ENCODE measurements around the gene ARHGAP45. TPM values are rescaled to one million over a fixed set of nuclear protein-coding genes. Genes with fewer than 3 reads are reported as not detected.

Gene ARHGAP45
- total and polyA plus RNA-seq, 2 of the 8 experiments (the other 6 are each of a cell fraction or from before 2014, with no cell fraction given), result 31.4 to 41.8 TPM

DNA sequence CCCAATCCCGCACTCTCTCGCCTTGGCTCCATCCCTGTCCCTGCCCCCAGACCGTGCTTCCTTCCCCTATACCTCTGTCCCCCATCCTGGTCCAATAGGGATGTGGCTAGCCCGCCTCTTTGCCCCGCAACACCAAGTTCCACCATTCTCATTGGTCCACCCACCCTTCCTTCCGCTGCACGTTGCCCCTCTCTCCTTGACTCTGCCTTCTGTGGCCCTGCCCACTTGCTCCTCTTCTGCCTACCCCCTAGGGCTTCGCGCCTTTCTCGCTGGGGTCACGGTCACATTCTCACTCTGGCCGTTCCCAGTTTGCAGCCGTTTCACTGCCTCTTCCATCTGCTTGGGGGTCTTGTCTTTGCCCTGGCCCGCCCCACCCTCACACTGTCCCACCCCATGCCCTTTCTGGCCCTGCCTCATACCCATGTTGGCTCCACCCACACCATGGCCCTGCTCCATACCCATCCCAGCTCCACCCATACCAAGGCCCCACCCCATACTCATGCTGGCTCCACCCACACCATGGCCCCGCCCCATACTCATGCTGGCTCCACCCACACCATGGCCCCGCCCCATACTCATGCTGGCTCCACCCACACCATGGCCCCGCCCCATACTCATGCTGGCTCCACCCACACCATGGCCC, 4.5 kb upstream of the ARHGAP45 start:
- Histone ChIP-seq H2BK5ac (ENCODE audit: low read depth, low read length) (peak overlapping the region; percentile 8; the same call in 1 of the 2 replicates), H3K4me2 (ENCODE audit: insufficient read depth in 1 of 2, low read depth in 2 of 2, low read length in 2 of 2) (no peak overlapping the region), H2BK12ac (ENCODE audit: low read depth, low read length) (no peak overlapping the region), H3K36me3 (ENCODE audit: control insufficient read depth in 2 of 4, insufficient read depth in 4 of 4, low read length in 3 of 4) (peaks cover 0 to 18% (median 6%) of the 10 kb centered on the region in 4 experiments; a peak in 4 of 8 replicates), H4K5ac (ENCODE audit: insufficient read length, low read depth, low read length) (no peak overlapping the region), H4K91ac (replicated peaks; ENCODE audit: insufficient read length, low read length) (no peak overlapping the region), H3K4me1 (replicated peaks in 1 of 4; ENCODE audit: control insufficient read depth in 3 of 4, insufficient read depth in 4 of 4, low read length in 3 of 4) (peaks cover 0 to 27% (median 18%) of the 10 kb centered on the region in 4 experiments; a peak in 6 of 7 replicates), H3K79me2 (ENCODE audit: control insufficient read depth in 1 of 2, insufficient read depth in 2 of 2, low read length in 2 of 2) (no peaks in the 10 kb centered on the region), H3K27ac (ENCODE audit: low read depth, low read length) (no peak overlapping the region), H3K18ac (ENCODE audit: extremely low read depth, low read length) (no peak overlapping the region), H3K4me3 (ENCODE audit: extremely low read depth in 1 of 4, insufficient read depth in 2 of 4, low read depth in 3 of 4, low read length in 4 of 4) (no peak overlapping the region), H2BK20ac (ENCODE audit: low read length) (no peak overlapping the region), H3K56ac (replicated peaks; ENCODE audit: insufficient read length, low read depth, low read length) (no peak overlapping the region), H3K23ac (ENCODE audit: insufficient read length) (no peak overlapping the region), H3K9me3 (ENCODE audit: insufficient read depth in 2 of 2, low read depth in 1 of 2, low read length in 1 of 2) (peaks cover 18 to 36% of the 10 kb centered on the region in 2 experiments), H3K9ac (replicated peaks in 1 of 4; ENCODE audit: extremely low read depth in 1 of 4, low read depth in 3 of 4, low read length in 3 of 4) (no peak overlapping the region), H2AFZ (ENCODE audit: low read length) (no peak overlapping the region), H4K8ac (ENCODE audit: extremely low read depth, insufficient read depth, low read length) (no peak overlapping the region), H3K4ac (replicated peaks; ENCODE audit: insufficient read length, low read depth, low read length) (no peak overlapping the region), H4K20me1 (replicated peaks in 1 of 2; ENCODE audit: control insufficient read depth in 1 of 2, insufficient read depth in 2 of 2, low read length in 2 of 2) (peaks cover 0 to 7% of the 10 kb centered on the region in 2 experiments), H3K27me3 (replicated peaks in 1 of 4; ENCODE audit: control insufficient read depth in 3 of 4, extremely low read depth in 1 of 4, insufficient read depth in 3 of 4, low read length in 3 of 4) (peaks cover 0 to 24% (median 16%) of the 10 kb centered on the region in 4 experiments; a peak in 5 of 7 replicates), H2BK120ac (replicated peaks; ENCODE audit: low read depth, low read length) (no peak overlapping the region), H2AK5ac (ENCODE audit: low read depth, low read length) (no peak overlapping the region), H3K79me1 (ENCODE audit: low read depth, low read length) (no peaks in the 10 kb centered on the region), H2BK15ac (ENCODE audit: low read length) (no peak overlapping the region), H3K23me2 (ENCODE audit: low read depth, low read length) (peaks cover 11% of the 10 kb centered on the region; the same call in 1 of the 2 replicates), H3K14ac (ENCODE audit: insufficient read length) (no peak overlapping the region)
- FAIRE-seq (no peak), DNase-seq (ENCODE audit: low read depth in 1 of 2, low spot score in 2 of 2) (peak in 1 of 2 experiments; percentile 48)
- CTCF ChIA-PET (ENCODE audit: partially characterized antibody), result interaction anchor here (0.6 to 1.5 kb wide), 3 partner anchors 23 to 883 kb away, joined by 3 to 4 read pairs (median 3); partner anchors contain the start of gene ABCA7
- WGBS, 2 experiments (ENCODE audit: extremely low coverage in 1 of 2, insufficient coverage in 1 of 2, insufficient read length in 1 of 2, insufficient replicate concordance in 2 of 2, low coverage in 1 of 2, low lambda C conversion rate in 2 of 2, missing lambda C conversion rate in 1 of 2), result 90% methylated on average over 13 of the region's 17 CpGs; no CpG with 5 or more reads in 1 of the 2 experiments
- POLR2A ChIA-PET (ENCODE audit: partially characterized antibody), result interaction anchor here (0.6 to 6.9 kb wide), 8 partner anchors 10 to 735 kb away, joined by 3 to 97 read pairs (median 4); partner anchors contain the start of genes CNN2 and RNU6-2
- TF ChIP-seq NRF1 (IDR thresholded peaks at IDR 0.05; ENCODE audit: low read depth, low read length) (no peak), MAFK (IDR thresholded peaks at IDR 0.05; ENCODE audit: low read depth, low read length) (no peak), POU5F1 (IDR thresholded peaks at IDR 0.05; ENCODE audit: low read depth, low read length) (no peak), CHD2 (IDR thresholded peaks at IDR 0.05; ENCODE audit: low read length) (no peak)
